ENCODE measurements around the gene EFEMP2.
"Not testable (repeated sequence)": the region's sequence is repeated elsewhere in the genome, so short reads cannot be mapped to it uniquely, and the experiment has no call there.

The EFEMP2 gene

GRCh38 chr11:65854852-65855837 lies 17.5 kb downstream of the EFEMP2 start:
- DNase-seq (ENCODE audit: low spot score) (no peak), FAIRE-seq (no peak)

DNA sequence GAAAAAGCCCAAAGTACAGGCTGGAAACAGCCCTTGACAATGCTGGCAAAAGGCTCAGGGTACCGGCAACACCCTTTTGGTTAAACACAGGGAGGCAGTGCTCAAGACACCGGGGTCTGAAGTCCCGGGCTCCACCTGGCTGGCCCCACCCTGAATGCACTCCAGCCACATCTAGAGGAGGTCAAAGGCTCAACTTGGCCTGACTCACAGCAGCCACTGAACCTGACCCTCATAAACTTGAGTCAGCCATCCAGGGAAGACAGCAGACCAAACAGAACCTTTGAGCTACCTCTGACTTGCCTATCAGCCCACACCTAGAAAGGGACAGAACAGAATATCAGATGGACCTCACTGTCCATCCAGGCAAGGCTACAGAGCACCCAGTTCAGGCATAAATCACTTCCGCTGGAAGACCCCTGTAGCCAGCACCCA lies 18.4 kb downstream of the EFEMP2 start:
- no peak for DNase-seq (ENCODE audit: low spot score)
- FAIRE-seq: no peak

DNA sequence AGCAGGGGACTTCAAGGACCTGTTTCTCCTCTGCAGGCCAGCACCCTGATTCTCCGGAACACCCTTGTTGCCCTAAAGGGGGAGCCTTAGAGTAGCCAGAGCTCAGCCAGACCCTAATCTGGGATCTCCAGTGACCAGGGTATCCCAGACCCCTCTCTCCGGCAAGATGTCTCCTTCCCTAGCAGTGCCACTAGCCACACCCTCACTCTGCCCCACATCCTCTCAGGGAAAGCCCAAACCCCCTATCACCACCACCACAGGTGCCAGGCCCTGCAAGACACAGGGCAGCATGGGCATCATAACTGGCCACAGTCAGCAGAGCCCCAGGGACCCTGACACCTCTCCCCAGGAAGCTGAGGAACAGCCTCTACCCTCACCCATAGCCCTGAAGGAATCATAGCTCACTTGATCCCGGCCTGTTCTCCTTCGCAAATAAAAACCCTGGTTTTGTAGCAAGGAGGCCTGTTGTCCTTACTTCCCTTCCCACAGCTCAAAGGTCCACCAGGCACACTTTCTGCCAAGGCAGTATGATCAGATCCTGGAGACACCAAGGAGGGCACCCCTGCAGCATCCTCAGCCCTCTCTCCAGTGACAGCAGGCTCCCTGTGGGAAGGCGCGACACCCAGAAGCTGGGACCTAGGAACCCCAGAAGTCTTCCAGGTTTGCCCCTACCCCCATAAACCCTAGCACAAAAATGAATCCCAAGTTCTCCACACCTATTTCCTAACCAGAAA lies 19.2 kb downstream of the EFEMP2 start:
- no peak for DNase-seq (ENCODE audit: low spot score)
- no peak for FAIRE-seq

DNA sequence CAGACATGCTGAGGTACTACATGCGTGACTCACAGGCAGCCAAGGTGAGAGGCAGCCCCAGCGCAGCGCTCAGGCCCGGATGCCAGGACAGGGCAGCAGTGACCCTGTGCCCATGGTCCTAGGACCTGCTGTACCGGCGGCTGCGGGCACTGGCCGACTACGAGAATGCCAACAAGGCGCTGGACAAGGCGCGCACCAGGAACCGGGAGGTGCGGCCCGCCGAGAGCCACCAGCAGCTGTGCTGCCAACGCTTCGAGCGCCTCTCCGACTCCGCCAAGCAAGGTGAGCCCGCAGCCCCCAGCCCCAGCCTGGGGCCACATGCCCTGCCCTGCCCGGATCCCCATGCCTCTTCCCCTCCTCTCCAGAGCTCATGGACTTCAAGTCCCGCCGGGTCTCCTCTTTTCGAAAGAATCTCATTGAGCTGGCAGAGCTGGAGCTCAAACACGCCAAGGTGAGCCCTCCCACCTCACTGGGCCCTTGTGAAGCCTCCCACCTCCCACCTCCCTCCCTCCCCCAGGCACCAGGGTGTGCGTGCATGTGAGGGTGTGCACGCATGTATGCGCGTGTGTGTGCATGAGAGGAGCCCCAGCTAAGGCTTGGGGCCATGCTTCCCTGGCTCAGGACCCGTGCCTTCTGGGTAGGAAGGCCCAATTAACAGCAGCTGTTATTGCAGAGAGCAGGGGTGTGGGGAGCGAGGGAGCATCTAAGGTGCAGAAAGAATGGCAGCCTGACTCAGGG lies 19.9 kb downstream of the EFEMP2 start:
- DNase-seq (ENCODE audit: low spot score) (no peak), FAIRE-seq (no peak)

DNA sequence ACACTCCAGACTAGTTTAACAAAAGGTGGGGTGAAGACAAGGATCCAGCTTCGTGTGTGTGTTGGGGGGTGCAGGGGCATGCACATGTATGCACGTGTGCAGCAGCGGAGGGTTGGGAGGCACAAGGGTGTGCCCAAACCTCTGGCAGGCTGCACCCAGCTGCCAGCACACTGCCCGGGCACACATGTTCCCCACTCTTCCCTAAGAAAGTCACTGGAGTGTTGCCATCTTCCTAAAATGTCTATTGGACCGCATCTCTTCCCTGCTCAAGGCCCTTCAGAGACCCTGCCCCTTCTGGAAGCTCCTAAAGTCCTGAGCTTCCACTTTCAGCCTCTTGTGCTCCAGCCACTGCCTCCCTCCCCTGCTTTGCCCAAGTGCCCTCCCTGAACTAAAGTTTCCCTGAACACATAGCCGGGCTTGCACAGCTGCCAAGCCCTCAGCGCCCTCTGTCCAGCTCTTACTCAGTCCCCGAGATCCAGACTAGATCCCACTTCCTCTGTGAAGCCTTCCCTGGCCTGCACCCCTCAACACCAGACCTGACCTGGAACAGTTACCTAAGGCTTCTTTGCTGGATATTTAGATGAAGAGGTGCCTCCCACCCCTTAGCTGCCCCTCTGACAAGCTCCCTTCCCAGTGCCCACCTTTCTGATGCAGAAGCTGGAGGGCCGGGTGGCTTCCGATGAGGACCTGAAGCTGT lies 20.6 kb downstream of the EFEMP2 start:
- DNase-seq (ENCODE audit: low spot score) (no peak), FAIRE-seq (no peak)

- DNase-seq (ENCODE audit: low spot score): peak; percentile 53
- no peak for FAIRE-seq
Observed at GRCh38 chr11:65851083-65851579, 21.5 kb downstream of the EFEMP2 start.

- no peak for DNase-seq (ENCODE audit: low spot score)
- no peak for FAIRE-seq
Observed at GRCh38 chr11:65850217-65851082, 22.1 kb downstream of the EFEMP2 start.

- FAIRE-seq: no peak
- DNase-seq (ENCODE audit: low spot score): no peak
Observed at GRCh38 chr11:65849771-65850216, 22.8 kb downstream of the EFEMP2 start.

DNA sequence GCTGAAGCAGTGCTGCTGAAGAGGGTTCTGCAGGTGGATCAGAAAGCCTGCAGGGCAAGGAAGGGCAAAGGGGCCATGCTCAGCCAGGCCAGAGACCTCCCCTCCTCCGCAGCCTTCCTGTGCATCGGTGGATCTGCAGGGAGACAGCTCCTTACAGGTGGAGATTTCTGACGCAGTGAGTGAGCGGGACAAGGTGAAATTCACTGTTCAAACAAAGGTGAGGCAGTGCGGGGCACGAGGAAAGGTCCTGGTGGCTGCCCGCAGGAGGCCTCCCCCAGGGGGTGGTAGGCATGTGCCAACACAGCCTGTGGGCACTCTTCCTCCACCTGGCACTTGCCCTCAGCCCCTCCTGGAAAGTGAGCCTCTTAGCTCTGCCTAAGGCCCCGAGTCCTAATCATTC lies 23.2 kb downstream of the EFEMP2 start:
- DNase-seq (ENCODE audit: low spot score) (no peak), FAIRE-seq (no peak)

GRCh38 chr11:65848693-65849092 lies 23.9 kb downstream of the EFEMP2 start:
- DNase-seq (ENCODE audit: low spot score); FAIRE-seq: not testable (repeated sequence)

DNA sequence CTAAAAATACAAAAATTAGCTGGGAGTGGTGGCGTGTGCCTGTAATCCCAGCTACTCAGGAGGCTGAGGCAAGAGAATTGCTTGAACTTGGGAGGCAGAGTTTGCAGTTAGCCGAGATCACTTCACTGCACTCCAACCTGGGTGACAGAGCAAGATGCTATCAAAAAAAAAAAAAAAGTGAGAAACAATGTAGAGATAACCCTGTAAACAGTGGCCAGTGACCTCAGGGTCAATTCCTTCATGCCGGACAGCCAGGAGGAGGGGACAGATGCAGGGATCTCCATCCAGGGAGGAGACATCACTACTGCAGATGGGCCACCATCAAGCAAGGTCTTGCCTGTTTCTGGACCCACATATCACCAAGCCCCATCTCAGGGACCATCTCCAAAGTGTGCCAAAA lies 24.9 kb downstream of the EFEMP2 start:
- no peak for DNase-seq (ENCODE audit: low spot score)
- no peak for FAIRE-seq

DNA sequence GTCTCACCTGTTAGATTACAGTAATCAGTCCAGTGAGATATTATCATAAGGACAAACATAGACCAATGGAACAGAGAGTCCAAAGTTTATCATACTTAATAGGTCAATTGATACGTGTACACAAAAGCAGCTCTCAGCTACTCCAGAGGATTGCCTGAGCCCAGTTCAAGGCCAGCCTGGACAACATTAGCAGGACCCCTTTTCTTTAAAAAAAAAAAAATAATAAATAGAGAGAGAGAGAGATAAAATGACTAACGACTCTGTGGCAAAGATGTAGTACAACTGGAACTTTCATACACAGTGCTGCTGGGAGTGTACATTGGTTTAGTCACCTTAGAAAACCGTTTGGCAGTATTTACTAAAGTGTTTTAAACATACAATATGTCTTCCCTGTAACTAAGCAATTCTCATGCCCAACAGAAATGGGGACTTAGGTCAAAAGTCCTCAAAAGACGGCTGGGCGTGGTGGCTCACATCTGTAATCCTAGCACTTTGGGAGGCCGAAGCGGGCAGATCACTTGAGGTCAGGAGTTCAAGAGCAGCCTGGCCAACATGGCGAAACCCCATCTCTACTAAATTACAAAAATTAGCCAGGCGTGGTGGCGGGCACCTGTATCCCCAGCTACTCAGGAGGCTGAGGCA lies 28.2 kb downstream of the EFEMP2 start:
- FAIRE-seq: no peak

GRCh38 chr11:65843811-65844210 lies 28.8 kb downstream of the EFEMP2 start:
- DNase-seq (ENCODE audit: low spot score) (no peak), FAIRE-seq (no peak)

More for the DNA sequence above, 28.2 kb downstream of the EFEMP2 start:
- no peak for DNase-seq (ENCODE audit: low spot score)

DNA sequence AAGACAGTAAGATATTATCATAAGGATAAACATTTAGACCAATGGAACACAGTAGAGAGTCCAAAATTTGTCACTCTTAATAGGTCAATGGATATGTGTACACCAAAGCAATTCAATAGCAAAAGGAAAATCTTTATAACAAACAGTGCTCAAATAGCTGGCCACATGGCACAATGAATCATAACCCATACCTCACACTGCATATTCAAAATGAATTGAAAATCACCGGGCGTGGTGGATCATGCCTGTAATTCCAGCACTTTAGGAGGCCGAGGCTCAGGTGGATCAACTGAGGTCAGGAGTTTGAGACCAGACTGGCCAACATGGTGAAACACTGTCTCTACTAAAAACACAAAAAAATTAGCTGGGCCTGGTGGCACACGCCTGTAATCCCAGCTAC lies 30.5 kb downstream of the EFEMP2 start:
- DNase-seq (ENCODE audit: low spot score): no peak
- no peak for FAIRE-seq

DNA sequence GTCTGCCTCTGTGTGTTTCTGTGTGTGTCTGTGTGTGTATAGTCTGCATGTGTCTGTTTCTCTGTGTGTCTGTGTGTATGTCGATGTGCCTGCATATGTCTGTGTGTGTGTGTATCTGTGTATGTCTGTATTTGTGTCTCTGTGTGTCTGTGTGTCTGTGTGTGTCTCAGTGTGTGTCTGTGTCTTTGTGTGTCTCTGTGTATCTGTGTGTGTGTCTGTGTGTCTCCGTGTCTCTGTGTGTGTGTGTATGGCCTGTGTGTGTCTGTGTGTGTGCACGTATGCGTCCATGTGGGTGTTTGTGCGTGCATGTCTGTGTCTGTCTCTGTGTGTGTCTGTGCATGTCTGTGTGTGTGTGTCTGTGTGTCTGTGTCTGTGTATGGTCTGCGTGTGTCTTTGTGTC lies 38.4 kb downstream of the EFEMP2 start:
- DNase-seq (ENCODE audit: low spot score) (no peak), FAIRE-seq (no peak)

DNA sequence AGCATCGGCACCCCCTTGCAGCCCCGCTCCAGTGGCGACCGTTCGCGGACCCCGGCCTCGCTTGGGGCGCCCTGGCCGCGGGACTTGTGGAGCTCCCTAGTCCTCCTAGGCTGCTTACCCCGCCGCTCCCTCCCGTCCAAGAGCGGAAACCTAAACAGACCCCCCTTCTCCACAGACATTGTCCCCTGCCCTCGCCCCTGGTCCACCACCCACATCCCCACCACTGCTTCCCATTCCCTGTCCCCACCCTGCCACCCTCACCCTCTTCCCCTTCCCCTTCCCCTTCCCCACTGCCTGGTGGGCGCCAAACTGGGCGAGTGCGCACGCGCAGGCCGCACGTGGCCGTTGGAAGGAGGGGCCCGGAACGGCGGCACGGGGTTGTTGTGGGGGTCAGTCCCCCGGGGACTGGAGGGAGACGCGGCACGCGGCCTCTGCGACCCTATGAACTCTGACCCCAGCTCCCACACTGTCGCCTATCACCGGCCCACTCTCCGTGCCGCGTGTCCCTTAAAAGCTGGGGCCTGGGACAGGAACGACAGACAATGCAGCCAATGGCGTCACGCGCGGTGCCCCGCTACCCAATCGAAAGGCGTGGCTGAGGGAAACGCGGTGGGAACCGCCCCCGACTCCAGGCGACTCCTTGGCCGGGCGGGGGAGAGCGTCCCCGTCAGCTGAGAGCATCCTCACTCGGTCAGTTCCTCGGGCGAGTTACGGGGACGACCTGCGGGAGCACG lies 39.1 kb downstream of the EFEMP2 start, which contains the start of gene SNX32:
SNX32 (plus strand) TSS at position 667 of the 734 bp plus-strand sequence. CDS start 103 bp downstream, outside the sequence.
- no peak for FAIRE-seq

GRCh38 chr11:65832231-65832630 lies 40.4 kb downstream of the EFEMP2 start:
- DNase-seq (ENCODE audit: low spot score); FAIRE-seq: not testable (repeated sequence)

More for the DNA sequence above, 39.1 kb downstream of the EFEMP2 start, which contains the start of gene SNX32:
- no peak for DNase-seq (ENCODE audit: low spot score)

GRCh38 chr11:65829459-65829858 lies 43.1 kb downstream of the EFEMP2 start:
- FAIRE-seq (no peak), DNase-seq (ENCODE audit: low spot score) (no peak)

Data from RCC 7860 (cell line).